GM12878 (cell line): ENCODE data around the gene CFAP57. TPM values are rescaled to one million over a fixed set of nuclear protein-coding genes. Genes with fewer than 3 reads are reported as not detected.

Experiments
- BACH1 ChIP-seq: fragments of 450-650 bp; IDR thresholded peaks from 2 replicates; pipeline ENCODE4 v1.6.1; 2017; ENCODE audit warnings: mild to moderate bottlenecking, borderline replicate concordance
- BMI1 ChIP-seq: fragments of 450-650 bp; IDR thresholded peaks from 2 replicates; pipeline ENCODE4 v1.6.1; 2016; ENCODE audit warnings: mild to moderate bottlenecking, moderate library complexity, borderline replicate concordance
- BRCA1 ChIP-seq: IDR thresholded peaks from 2 replicates; pipeline ENCODE4 v1.6.1; 2011; ENCODE audit warnings: low read depth, low read length, improper control_type of control experiment
- DPF2 ChIP-seq: fragments of 450-650 bp; IDR thresholded peaks from 2 replicates; pipeline ENCODE4 v1.6.1; 2017; ENCODE audit warnings: mild to moderate bottlenecking
- ESRRA ChIP-seq: IDR thresholded peaks from 2 replicates; pipeline ENCODE4 v1.6.1; 2012; ENCODE audit warnings: mild to moderate bottlenecking, low read length, improper control_type of control experiment
- EZH2 ChIP-seq: IDR thresholded peaks from 2 replicates; pipeline ENCODE4 v1.6.1; 2012; ENCODE audit warnings: low read depth, mild to moderate bottlenecking, control low read depth, inconsistent platforms, low read length, borderline replicate concordance; ENCODE audit not compliant: control insufficient read depth
- HDAC2 ChIP-seq: fragments of 200-600 bp; sonication (generic); IDR thresholded peaks from 2 replicates; pipeline ENCODE4 v1.6.1; 2017
- HDGF ChIP-seq: fragments of 450-650 bp; IDR thresholded peaks from 2 replicates; pipeline ENCODE4 v1.6.1; 2016; ENCODE audit warnings: antibody characterized with exemption
- IKZF1 ChIP-seq: fragments of 450-650 bp; conservative IDR thresholded peaks from 2 replicates; pipeline ENCODE4 v1.6.1; 2017; ENCODE audit warnings: antibody characterized with exemption, mild to moderate bottlenecking
- KLF5 ChIP-seq: fragments of 450-650 bp; IDR thresholded peaks from 2 replicates; pipeline ENCODE4 v1.6.1; 2014; ENCODE audit warnings: mild to moderate bottlenecking; ENCODE audit not compliant: partially characterized antibody
- LARP7 ChIP-seq: fragments of 450-650 bp; IDR thresholded peaks from 2 replicates; pipeline ENCODE4 v1.6.1; 2017; ENCODE audit warnings: mild to moderate bottlenecking
- MEF2A ChIP-seq: IDR thresholded peaks from 2 replicates; pipeline ENCODE4 v1.6.1; 2011; ENCODE audit warnings: low read depth, mild to moderate bottlenecking, low read length, moderate library complexity; ENCODE audit not compliant: insufficient read depth
- PAX5 ChIP-seq: IDR thresholded peaks from 2 replicates; pipeline ENCODE4 v1.6.1; 2011; ENCODE audit warnings: low read depth, low read length, borderline replicate concordance
- RAD21 ChIP-seq: IDR thresholded peaks from 2 replicates; pipeline ENCODE4 v1.6.1; 2011; ENCODE audit warnings: mild to moderate bottlenecking, low read depth, low read length, moderate library complexity; ENCODE audit not compliant: insufficient read depth
- RAD51 ChIP-seq: fragments of 450-650 bp; IDR thresholded peaks from 2 replicates; pipeline ENCODE4 v1.6.1; 2016; ENCODE audit warnings: moderate library complexity, mild to moderate bottlenecking, inconsistent platforms
- RUNX3 ChIP-seq: IDR thresholded peaks from 2 replicates; pipeline ENCODE4 v1.6.1; 2012; ENCODE audit warnings: low read length, inconsistent platforms
- SMAD5 ChIP-seq: IDR thresholded peaks from 2 replicates; pipeline ENCODE4 v1.6.1; 2016; ENCODE audit warnings: antibody characterized with exemption, low read depth
- SPI1 ChIP-seq: IDR thresholded peaks from 2 replicates; pipeline ENCODE4 v1.6.1; 2011; ENCODE audit warnings: low read depth, mild to moderate bottlenecking, low read length, moderate library complexity, borderline replicate concordance; ENCODE audit not compliant: insufficient read depth
- STAT1 ChIP-seq: fragments of 450-650 bp; conservative IDR thresholded peaks from 2 replicates; pipeline ENCODE4 v1.6.1; 2014; ENCODE audit warnings: antibody characterized with exemption, mild to moderate bottlenecking
- YBX1 ChIP-seq: fragments of 450-650 bp; IDR thresholded peaks from 2 replicates; pipeline ENCODE4 v1.6.1; 2016; ENCODE audit warnings: antibody characterized with exemption
- ZNF217 ChIP-seq: fragments of 450-650 bp; IDR thresholded peaks from 2 replicates; pipeline ENCODE4 v1.6.1; 2017; ENCODE audit warnings: antibody characterized with exemption, mild to moderate bottlenecking
- polyA plus RNA-seq, 11 experiments: library from polyadenylated mRNA; depleted of rRNA in 4 of 11; unstranded in 6 of 11; stranded (reverse) in 5 of 11; fragments of >200 nt; fragmentation: Nextera tagmentation in 4 of 11; fragmentation: Illumina TruSeq in 1 of 11; extraction: Ambion mirVana in 4 of 11; extraction: Trizol in 1 of 11; gene quantifications; 1 replicate in 1 of 11; 2 replicates in 10 of 11; pipeline versions ENCODE4 v1.2.1 to v1.2.3, GENCODE V29; 2011 to 2016; ENCODE audit warnings: inconsistent platforms in 2 of 11, missing spikeins in 2 of 11, low read depth in 1 of 11
- total RNA-seq, 4 experiments: library from RNA; depleted of rRNA in 3 of 4; stranded (reverse); fragments of >200 nt in 3 of 4; fragmentation: Illumina TruSeq in 1 of 4; extraction: Trizol in 1 of 4; gene quantifications; 2 replicates each; pipeline versions ENCODE4 v1.2.1 to v1.2.3, GENCODE V29; 2013 to 2021
- TF ChIP-seq, protein P1 (sequence below): IDR thresholded peaks from 2 replicates; pipeline ENCODE4 v1.6.1; 2012; ENCODE audit warnings: low read depth, low read length, improper control_type of control experiment
- TF ChIP-seq, protein P2 (sequence below): fragments of 450-650 bp; IDR thresholded peaks from 2 replicates; pipeline ENCODE4 v1.6.1; 2016; ENCODE audit warnings: mild to moderate bottlenecking
- TF ChIP-seq, protein P3 (sequence below): fragments of 450-650 bp; IDR thresholded peaks from 2 replicates; pipeline ENCODE4 v1.6.1; 2016; ENCODE audit warnings: mild to moderate bottlenecking
- TF ChIP-seq, protein P4 (sequence below): IDR thresholded peaks from 2 replicates; pipeline ENCODE4 v1.6.1; 2011; ENCODE audit warnings: mild to moderate bottlenecking, low read depth, low read length, moderate library complexity; ENCODE audit not compliant: insufficient replicate concordance
- TF ChIP-seq, protein P5 (sequence below), 3 experiments: IDR thresholded peaks in 2 of 3; conservative IDR thresholded peaks in 1 of 3; 2 replicates each; pipeline ENCODE4 v1.5.1; 2011; ENCODE audit warnings: low read depth in 3 of 3, low read length in 3 of 3, mild to moderate bottlenecking in 3 of 3, control low read depth in 2 of 3, moderate library complexity in 2 of 3, inconsistent platforms in 1 of 3, mixed read lengths in 1 of 3; ENCODE audit not compliant: control insufficient read depth in 2 of 3, insufficient read depth in 1 of 3; ENCODE audit errors: extremely low read depth in 1 of 3

CFAP57 gene
- total and polyA plus RNA-seq, 10 of the 15 experiments (the other 5 are each of a cell fraction or from before 2014, with no cell fraction given): 0.45 to 4.8 (median 1.3) TPM

DNA sequence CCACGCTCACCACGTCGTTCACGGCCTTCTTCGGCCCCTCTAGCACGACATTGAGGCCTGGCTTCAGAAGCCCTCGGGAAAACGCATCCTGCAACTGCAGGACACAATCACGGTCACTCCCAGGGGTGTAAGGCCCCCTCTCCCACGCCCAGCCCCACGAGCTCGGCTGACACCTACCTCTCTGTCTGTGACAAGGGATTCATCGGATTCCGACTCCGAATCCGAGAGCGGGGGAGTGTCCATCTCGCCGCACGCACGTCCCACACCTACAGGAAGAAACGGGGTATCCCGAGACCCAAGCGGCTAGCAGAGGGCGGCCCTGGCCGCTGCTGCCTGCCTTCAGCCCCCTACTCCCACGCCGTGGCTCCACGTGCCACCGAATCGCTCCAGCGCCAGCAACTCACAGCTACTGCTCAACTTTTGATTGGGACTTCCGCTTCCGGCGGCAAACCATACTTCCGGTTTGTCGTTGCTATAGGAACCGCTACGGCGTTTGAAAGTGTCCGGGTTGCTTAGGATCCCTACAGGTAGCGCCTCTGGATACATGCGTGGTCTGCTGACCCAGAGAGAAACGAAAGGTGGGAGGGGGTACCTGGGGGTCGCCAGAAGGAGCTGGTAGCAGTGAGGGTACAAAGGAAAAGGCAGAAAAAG lies at the start of gene CFAP57, which contains the start of gene EBNA1BP2 (continued):
- TF ChIP-seq ZNF217: no peak
- 0 out of 2 replicates have a peak, but pooled peaks have one; percentile 33 for TF ChIP-seq DPF2
- TF ChIP-seq, protein P1, sequence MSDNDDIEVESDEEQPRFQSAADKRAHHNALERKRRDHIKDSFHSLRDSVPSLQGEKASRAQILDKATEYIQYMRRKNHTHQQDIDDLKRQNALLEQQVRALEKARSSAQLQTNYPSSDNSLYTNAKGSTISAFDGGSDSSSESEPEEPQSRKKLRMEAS: peak; percentile 97
- TF ChIP-seq RAD21: no peak
- TF ChIP-seq, protein P2, sequence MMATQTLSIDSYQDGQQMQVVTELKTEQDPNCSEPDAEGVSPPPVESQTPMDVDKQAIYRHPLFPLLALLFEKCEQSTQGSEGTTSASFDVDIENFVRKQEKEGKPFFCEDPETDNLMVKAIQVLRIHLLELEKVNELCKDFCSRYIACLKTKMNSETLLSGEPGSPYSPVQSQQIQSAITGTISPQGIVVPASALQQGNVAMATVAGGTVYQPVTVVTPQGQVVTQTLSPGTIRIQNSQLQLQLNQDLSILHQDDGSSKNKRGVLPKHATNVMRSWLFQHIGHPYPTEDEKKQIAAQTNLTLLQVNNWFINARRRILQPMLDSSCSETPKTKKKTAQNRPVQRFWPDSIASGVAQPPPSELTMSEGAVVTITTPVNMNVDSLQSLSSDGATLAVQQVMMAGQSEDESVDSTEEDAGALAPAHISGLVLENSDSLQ: peak; percentile 53
- TF ChIP-seq EZH2: no peak
- no peak for TF ChIP-seq YBX1
- no peak for TF ChIP-seq ESRRA
- TF ChIP-seq RUNX3: no peak
- no peak for TF ChIP-seq HDAC2
- no peak; the same call in 1 of the 2 replicates for TF ChIP-seq LARP7
- TF ChIP-seq BRCA1: no peak
- no peak; the same call in 1 of the 2 replicates for TF ChIP-seq PAX5
- TF ChIP-seq, protein P3, sequence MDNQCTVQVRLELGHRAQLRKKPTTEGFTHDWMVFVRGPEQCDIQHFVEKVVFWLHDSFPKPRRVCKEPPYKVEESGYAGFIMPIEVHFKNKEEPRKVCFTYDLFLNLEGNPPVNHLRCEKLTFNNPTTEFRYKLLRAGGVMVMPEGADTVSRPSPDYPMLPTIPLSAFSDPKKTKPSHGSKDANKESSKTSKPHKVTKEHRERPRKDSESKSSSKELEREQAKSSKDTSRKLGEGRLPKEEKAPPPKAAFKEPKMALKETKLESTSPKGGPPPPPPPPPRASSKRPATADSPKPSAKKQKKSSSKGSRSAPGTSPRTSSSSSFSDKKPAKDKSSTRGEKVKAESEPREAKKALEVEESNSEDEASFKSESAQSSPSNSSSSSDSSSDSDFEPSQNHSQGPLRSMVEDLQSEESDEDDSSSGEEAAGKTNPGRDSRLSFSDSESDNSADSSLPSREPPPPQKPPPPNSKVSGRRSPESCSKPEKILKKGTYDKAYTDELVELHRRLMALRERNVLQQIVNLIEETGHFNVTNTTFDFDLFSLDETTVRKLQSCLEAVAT: no peak
- TF ChIP-seq, protein P4, sequence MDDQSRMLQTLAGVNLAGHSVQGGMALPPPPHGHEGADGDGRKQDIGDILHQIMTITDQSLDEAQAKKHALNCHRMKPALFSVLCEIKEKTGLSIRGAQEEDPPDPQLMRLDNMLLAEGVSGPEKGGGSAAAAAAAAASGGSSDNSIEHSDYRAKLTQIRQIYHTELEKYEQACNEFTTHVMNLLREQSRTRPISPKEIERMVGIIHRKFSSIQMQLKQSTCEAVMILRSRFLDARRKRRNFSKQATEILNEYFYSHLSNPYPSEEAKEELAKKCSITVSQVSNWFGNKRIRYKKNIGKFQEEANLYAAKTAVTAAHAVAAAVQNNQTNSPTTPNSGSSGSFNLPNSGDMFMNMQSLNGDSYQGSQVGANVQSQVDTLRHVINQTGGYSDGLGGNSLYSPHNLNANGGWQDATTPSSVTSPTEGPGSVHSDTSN: no peak
- TF ChIP-seq BACH1: no peak
- TF ChIP-seq, protein P5, sequence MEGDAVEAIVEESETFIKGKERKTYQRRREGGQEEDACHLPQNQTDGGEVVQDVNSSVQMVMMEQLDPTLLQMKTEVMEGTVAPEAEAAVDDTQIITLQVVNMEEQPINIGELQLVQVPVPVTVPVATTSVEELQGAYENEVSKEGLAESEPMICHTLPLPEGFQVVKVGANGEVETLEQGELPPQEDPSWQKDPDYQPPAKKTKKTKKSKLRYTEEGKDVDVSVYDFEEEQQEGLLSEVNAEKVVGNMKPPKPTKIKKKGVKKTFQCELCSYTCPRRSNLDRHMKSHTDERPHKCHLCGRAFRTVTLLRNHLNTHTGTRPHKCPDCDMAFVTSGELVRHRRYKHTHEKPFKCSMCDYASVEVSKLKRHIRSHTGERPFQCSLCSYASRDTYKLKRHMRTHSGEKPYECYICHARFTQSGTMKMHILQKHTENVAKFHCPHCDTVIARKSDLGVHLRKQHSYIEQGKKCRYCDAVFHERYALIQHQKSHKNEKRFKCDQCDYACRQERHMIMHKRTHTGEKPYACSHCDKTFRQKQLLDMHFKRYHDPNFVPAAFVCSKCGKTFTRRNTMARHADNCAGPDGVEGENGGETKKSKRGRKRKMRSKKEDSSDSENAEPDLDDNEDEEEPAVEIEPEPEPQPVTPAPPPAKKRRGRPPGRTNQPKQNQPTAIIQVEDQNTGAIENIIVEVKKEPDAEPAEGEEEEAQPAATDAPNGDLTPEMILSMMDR (IDR thresholded peaks at IDR 0.05 in 2 of 3, conservative IDR thresholded peaks at IDR 0.05 in 1 of 3; ENCODE audit: control insufficient read depth in 2 of 3, extremely low read depth in 1 of 3, insufficient read depth in 1 of 3, low read depth in 3 of 3, low read length in 3 of 3): no peak
- TF ChIP-seq BMI1: peak; percentile 99
- TF ChIP-seq SMAD5: no peak
- no peak for TF ChIP-seq MEF2A
- TF ChIP-seq RAD51: 0 out of 2 replicates have a peak, but pooled peaks have one; percentile 6
- TF ChIP-seq SPI1: peak; percentile 68
- peak; percentile 64; the same call in 1 of the 2 replicates for TF ChIP-seq IKZF1
- TF ChIP-seq KLF5: peak; percentile 82
- TF ChIP-seq HDGF: peak; percentile 71; the same call in 1 of the 2 replicates
- 0 out of 2 replicates have a peak, but pooled peaks have one; percentile 56 for TF ChIP-seq STAT1
